GM10266 (cell line): ENCODE data around the gene SEC24D.
A peak's percentile ranks its signal among the peaks of the same experiment; 100 is the strongest.

Experiments
- DNase-seq: peaks from one replicate; pipeline ENCODE4 v3.0.0; 2012; ENCODE audit errors: extremely low spot score
- TF ChIP-seq, protein P1 (sequence below): IDR thresholded peaks from 2 replicates; pipeline ENCODE4 v1.5.1; 2012; ENCODE audit warnings: mild to moderate bottlenecking, low read depth; ENCODE audit not compliant: control insufficient read depth, insufficient read depth; ENCODE audit errors: missing control alignments

Gene SEC24D

DNA sequence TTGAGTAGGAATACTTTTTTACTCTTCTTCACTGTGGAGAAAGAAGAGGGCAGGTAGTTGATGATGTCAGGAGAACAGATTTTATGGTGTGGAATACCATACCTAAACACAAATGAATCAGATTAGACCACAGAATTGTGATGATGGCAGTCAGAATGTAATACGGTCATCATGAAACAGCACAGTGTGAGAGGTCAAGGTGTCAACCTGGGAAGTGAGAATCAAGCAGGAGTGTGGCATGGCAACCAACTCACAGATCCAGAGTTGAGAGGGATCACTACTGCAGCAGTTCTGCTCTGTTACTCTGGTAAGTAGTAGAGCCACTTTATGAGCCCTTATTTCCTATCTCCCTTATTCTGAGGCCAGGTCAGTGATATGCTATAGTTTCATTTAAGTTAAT is 123.1 kb downstream of the SEC24D start:
- TF ChIP-seq, protein P1, sequence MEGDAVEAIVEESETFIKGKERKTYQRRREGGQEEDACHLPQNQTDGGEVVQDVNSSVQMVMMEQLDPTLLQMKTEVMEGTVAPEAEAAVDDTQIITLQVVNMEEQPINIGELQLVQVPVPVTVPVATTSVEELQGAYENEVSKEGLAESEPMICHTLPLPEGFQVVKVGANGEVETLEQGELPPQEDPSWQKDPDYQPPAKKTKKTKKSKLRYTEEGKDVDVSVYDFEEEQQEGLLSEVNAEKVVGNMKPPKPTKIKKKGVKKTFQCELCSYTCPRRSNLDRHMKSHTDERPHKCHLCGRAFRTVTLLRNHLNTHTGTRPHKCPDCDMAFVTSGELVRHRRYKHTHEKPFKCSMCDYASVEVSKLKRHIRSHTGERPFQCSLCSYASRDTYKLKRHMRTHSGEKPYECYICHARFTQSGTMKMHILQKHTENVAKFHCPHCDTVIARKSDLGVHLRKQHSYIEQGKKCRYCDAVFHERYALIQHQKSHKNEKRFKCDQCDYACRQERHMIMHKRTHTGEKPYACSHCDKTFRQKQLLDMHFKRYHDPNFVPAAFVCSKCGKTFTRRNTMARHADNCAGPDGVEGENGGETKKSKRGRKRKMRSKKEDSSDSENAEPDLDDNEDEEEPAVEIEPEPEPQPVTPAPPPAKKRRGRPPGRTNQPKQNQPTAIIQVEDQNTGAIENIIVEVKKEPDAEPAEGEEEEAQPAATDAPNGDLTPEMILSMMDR: no peak
- no peak for DNase-seq

DNA sequence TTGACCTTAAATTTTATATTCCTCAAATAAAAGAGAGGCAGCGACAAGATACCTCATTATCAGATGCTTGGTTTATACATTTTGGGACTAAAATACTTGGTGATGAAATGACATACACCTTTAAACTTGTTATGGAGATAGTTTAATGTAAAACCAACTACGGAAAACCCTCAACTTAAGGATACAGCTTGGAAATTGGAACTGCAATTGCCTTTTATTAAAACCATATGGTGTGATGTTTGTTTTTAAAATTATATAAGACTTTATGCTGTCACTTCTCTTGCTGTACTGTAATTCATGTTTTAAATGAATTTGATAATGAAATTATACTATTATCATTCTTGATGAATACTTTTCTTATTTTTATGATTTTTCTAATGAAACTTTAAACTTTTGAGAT is 124.9 kb downstream of the SEC24D start:
- DNase-seq: no peak
- TF ChIP-seq, protein P1: no peak

DNA sequence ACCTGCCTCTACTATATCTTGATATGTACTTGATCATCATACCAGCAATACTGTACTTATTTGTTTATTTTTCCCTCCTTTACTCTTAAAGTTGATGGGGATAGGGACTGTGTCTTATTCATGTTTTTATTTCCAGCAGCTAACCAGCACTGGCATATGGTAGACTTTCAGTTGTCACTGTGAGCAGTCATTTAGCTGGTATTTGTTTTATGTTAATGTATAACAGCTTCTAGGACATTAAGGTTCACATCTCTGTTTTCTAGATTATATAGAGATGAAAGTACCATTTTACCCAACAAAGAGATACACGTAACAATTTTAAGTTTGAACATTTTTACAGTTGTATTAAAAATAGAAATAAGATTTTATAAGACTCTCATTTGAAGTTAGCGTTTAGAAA is 132.8 kb downstream of the SEC24D start:
- DNase-seq: no peak
- TF ChIP-seq, protein P1: no peak

DNA sequence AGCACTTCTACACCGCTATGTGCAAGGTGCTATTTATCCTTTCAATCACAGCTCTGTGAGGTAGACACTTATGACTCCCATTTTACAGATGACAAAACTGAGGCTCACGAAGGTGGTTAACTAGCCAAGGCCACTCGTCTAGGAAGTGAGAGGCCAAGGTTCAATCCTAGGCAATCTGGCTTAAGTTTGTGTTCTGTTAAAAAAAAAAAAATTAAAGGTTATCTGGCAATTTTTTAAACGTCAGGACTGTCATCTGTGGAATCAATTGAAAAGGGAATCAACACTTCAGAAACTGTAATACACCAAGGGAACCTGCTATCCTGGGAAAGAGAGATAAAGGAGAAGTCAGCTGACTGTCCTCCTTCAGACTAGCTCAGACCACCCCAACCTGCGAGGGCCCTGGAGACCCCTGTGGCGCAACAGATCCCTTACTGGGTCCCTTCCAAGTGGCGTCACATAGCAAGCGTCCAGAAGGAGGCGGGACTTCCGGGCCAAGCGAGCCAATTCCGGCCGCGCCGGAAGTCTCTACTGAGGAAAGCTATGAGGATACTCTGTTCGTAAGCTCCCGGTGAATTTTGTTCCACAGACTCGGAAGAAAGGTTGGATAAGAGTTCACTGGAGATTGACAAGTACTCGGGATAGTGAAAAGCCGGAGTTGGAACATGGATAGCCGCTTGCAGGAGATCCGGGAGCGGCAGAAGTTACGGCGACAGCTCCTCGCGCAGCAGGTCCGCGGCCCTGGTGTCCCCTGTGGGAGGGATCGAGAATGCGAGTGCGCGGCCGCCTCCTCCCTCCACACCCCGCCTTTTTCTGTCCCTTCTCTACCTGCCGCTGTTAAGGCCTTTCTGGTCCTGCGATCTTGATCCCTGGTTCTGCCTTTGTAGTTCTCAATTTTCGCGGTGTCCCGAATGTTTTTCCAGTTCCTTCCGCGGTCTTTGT is 150.8 kb downstream of the SEC24D start, which contains the start of gene METTL14:
METTL14 (plus strand) TSS at position 520 of the 939 bp plus-strand sequence; CDS start at position 663, 143 bp downstream.
- TF ChIP-seq, protein P1: no peak
- DNase-seq: peak; percentile 80

DNA sequence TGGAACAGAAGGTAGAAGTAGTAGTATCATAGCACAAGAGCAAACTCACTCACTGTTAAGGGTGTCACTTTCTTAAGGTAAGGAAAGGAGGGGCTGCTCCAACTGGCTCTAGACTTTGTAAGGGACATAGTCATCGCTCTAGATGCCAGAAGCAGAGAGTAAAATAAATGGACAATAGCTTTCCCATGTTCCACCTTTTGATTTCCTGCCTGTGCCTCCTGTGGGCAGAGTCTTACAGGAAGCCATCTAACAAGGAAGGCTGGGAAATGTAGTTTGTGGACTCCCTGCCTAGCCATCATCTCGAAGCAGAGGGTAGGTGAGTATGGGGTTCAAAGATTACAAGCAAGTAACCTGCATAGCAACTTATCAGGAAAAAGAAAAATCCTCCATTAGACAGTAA is 152.4 kb downstream of the SEC24D start:
- no peak for DNase-seq

DNA sequence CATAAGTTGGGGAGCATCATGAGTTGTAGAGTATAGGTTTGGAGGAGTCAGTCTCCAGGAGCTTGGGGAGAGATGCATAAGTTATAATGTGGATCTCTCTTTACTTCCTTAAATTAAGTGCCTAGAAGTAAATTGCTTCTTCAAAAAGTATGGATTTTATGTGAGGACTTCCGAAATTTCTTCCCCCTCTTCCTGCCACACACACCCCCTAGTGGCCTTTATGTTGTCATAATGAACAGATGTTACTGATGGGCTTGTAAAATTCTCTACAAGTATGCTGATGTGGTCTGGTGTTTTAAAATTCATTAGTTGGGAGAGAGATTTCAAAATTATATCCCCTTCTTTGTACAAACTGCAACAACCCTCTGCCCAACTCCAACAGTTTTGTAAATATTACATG is 153.0 kb downstream of the SEC24D start:
- no peak for DNase-seq

More for the DNA sequence above, 152.4 kb downstream of the SEC24D start:
- TF ChIP-seq, protein P1: no peak

More for the DNA sequence above, 153.0 kb downstream of the SEC24D start:
- TF ChIP-seq, protein P1: peak; percentile 40
